KG1 (cell line): ENCODE results near the gene AP3B1.
"Not testable (repeated sequence)": the region's sequence is repeated elsewhere in the genome, so short reads cannot be mapped to it uniquely, and the experiment has no call there.

Experiments
- DNase-seq: peaks from one replicate; lab custom pipeline; 2025; lab: John Stamatoyannopoulos, UW

The AP3B1 gene

DNA sequence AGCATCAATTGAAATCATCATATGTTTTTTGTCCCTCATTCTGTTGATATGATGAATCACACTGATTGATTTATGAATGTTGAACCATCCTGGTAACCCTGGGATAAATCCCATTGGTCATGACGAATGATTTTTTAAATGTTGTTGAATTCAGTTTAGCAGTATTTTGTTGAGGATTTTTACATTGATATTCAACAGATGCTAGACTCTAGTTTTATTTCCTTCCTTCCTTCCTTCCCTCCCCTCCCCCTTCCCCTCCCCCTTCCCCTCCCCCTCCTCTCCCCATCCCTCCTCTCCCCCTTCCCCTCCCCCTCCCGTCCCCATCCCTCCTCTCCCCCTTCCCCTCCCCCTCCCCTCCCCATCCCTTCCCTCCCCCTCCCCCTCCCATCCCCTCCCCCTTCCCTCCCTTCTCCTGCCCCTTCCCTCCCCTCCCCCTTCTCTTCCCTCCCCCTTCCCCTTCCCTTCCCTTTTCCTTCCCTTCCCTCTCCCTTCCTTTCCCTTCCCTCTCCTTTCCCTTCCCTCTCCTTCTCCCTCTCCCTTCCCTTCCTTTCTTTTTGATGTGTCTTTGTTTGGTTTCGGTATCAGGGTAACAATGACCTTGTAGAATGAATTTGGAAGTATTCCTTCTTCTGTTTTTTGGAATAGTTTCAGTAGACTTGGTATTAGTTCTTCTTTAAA is 142.8 kb downstream of the AP3B1 start:
- no peak for DNase-seq

DNA sequence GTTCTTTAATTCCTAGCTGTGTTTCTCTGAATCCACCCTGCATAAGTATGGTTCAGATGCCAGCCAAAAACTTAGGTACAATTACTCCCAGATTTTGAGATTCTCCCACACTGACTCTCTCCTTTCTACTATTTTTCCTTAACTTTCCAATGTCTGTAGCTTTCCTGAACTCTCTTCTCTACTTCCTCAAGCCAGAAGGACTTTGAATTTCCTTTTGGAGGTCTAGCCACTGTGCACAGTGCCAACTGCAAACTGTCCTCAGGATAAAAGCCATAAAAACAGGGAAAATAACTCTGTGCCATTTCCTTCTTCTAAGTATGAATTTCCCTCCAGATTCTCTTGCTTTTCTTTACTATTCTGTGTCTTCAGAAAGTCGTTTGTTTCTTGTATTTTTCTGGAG is 157.2 kb downstream of the AP3B1 start:
- no peak for DNase-seq

- DNase-seq: no peak
These were observed 161.1 kb downstream of the AP3B1 start for GRCh38 chr5:78133423-78133822.

DNA sequence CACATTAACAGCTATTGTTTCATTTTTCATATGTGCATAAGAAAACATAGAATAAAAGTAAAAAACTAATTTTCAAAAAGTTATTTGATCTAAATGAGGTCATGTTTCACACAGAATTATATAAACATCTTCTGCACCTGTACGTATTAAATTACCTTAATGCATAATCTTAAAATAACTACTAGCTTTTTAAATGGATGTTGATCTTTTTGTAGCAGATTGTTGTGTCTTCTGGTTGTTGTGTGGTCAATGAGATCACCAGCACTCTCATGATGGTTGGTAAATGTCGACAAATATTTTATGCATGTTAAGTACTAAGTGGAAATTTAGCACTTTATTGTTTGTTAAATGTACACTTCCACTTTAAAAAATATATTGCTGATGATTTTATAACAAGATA is 162.0 kb downstream of the AP3B1 start:
- no peak for DNase-seq

DNA sequence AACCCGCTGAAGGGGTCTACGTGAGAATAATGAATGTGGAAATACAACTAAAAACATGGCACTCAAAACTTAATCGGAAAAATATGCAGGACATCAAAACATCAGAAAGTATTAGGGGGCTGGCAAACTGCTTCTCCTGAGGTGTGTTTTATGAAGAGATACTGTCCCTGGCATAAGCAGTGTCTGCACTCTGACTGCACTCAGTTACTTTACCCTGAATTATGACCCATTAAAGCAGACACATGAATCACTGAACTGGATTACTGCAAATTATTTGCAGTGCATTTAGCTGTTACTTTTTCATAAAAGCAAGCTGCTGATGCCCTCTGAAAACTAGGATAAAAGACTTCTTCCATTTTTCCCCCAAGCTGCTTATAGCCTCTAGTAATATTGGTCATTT is 164.9 kb downstream of the AP3B1 start:
- DNase-seq: no peak

GRCh38 chr5:78127875-78128274 is 166.6 kb downstream of the AP3B1 start:
- no peak for DNase-seq

- no peak for DNase-seq
These were observed 168.0 kb downstream of the AP3B1 start for GRCh38 chr5:78126536-78126935.

- no peak for DNase-seq
These were observed 178.3 kb downstream of the AP3B1 start for GRCh38 chr5:78116167-78116566.

GRCh38 chr5:78113689-78114264 is 180.7 kb downstream of the AP3B1 start:
- DNase-seq: no peak

- no peak for DNase-seq
These were observed 181.6 kb downstream of the AP3B1 start for GRCh38 chr5:78112931-78113330.

GRCh38 chr5:78109891-78110324 is 184.6 kb downstream of the AP3B1 start:
- DNase-seq: no peak

DNA sequence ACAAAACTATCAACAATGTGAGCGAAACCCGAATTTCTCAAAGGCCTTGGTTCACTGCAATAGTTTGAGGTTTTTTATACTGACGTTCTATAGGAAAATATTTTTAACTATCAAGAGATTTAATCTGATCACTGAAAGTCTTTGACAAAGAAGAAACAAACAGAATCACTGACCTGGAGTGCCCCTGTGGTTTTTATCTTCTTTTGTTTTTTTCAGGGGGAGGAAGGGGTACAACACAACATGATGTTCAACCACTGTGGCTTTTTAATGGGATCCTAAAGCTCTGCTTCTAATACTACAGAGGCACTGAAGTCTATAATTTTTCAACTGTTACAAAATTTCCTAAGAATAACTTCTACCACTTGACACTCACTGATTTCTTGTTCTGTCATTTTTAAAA is 185.9 kb downstream of the AP3B1 start:
- DNase-seq: no peak

- no peak for DNase-seq
These were observed 191.1 kb downstream of the AP3B1 start for GRCh38 chr5:78103232-78103918.

GRCh38 chr5:78102500-78102899 is 192.0 kb downstream of the AP3B1 start:
- no peak for DNase-seq

DNA sequence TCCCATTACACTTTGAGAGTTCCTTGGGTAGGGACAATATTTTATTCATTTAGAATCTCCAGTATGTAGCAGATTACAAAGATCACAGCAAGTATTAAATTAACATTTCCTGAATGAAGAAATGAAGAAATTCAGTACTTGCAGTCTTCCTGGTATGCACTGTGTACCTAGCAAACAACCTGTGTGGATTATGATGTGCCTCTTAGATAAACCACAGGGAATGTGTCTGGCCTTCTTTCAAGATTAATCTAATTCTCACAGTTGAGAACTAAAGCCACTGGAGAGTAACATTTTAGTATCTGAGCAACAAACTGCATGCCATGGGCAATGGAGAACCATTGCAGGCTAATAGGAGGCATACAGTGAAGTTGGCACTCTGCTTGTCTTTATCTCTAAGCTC is 199.4 kb downstream of the AP3B1 start:
- no peak for DNase-seq

DNA sequence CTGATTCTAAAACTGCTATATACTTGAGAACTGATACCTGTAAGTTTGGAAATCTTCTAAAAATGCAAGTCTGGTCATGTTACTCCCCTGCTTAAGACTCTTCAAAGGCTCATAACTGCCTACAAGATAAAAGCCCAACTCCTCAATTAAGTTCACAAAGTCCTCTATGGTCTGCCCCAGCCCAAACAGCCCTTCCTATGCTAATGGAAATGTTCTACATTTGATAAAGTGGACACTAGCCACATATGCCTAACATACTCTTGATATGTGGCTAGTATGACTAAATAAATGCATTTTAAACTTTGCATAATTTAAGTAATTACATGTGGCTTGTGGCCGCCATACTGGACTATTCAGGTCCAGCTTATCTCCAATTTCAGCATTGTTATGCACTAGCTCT is 204.5 kb downstream of the AP3B1 start:
- no peak for DNase-seq

DNA sequence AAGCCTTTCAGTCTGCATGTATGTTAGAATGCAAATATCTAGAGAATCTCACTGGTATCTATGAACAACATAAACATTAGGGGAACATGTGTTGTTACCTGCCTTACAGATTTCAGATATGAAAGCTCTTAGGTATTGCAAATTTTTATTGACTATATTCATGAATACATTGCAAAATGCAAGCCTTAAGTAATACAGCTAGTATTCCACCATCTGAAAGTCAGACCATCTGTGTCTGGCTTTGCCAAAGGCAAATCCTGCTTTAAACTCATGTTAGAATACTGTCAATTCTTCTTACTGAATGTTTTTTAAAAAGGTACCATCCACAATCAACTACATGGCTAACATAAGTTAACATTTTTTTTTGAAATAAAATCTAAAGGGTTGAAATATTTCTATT is 215.6 kb downstream of the AP3B1 start:
- DNase-seq: no peak

DNA sequence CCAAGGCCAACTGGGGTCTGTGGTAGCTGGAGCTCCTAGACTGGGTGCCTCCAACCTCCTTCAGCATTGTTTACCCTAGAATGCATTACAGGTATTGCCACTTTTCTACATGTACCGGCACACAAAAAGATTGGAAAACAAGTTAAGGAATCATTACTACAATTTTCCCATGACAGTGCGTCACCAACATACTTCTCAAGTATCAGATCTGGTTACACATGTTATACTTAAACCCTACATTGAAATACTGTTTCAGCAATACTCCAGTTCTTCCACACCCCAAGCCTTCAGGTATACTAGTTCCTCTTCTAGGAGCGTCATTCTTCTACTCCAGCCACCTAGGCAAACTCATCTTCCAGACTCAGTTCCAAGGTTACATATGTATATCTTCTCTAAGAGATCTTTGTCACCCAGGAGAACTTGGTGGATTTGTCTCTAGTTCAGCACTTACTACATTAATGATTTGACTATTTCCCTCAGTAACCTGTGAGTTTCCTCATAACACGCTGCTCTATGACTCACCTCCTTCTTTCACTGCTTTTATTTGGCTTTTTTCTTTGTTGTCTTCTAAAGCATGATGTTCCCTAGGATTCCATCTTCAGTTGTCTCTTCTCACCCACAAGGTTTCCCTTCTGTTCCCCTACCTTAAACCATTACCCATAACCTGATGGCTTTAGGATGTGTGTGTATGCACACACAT is 217.0 kb downstream of the AP3B1 start:
- no peak for DNase-seq

DNA sequence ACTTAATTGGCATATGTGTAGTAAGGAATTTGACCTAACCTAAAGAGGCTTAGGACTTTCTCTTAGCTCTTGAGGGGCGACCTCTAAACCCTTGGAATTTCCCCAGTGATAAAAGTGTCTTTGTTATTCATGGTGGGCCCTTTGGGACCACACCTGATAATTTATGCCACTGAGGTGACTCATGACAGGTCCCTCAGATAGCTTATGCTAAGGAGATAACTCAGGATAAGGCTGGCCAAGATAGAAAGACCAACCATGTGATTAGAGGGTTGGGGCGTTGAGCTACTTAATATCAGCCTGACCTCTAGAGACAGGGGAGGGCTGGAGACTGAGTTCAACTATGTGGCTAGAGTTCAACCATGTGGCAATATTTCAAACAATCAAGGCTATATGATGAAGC is 218.1 kb downstream of the AP3B1 start:
- no peak for DNase-seq

- no peak for DNase-seq
These were observed 219.2 kb downstream of the AP3B1 start for GRCh38 chr5:78075301-78075700.

GRCh38 chr5:78070691-78071090 is 223.8 kb downstream of the AP3B1 start:
- DNase-seq: not testable (repeated sequence)

DNA sequence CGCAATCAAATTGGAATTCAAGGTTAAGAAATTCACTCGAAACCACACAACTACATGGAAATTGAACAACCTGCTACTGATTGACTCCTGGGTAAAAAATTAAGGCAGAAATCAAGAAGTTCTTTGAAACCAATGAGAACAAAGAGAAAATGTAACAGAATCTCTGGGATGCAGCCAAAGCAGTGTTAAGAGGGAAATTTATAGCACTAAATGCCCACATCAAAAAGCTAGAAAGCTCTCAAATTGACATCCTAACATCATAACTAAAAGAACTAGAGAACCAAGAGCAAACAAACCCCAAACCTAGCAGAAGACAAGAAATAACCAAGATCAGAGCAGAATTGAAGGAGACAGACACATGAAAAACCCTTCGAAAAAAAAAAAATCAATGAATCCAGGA is 226.9 kb downstream of the AP3B1 start:
- DNase-seq: not testable (repeated sequence)

GRCh38 chr5:78066722-78067121 is 227.8 kb downstream of the AP3B1 start:
- not testable (repeated sequence) for DNase-seq
